Measurements from ENCODE around the gene EGFL7.
A peak's percentile ranks its signal among the peaks of the same experiment; 100 is the strongest.

Gene EGFL7

DNA sequence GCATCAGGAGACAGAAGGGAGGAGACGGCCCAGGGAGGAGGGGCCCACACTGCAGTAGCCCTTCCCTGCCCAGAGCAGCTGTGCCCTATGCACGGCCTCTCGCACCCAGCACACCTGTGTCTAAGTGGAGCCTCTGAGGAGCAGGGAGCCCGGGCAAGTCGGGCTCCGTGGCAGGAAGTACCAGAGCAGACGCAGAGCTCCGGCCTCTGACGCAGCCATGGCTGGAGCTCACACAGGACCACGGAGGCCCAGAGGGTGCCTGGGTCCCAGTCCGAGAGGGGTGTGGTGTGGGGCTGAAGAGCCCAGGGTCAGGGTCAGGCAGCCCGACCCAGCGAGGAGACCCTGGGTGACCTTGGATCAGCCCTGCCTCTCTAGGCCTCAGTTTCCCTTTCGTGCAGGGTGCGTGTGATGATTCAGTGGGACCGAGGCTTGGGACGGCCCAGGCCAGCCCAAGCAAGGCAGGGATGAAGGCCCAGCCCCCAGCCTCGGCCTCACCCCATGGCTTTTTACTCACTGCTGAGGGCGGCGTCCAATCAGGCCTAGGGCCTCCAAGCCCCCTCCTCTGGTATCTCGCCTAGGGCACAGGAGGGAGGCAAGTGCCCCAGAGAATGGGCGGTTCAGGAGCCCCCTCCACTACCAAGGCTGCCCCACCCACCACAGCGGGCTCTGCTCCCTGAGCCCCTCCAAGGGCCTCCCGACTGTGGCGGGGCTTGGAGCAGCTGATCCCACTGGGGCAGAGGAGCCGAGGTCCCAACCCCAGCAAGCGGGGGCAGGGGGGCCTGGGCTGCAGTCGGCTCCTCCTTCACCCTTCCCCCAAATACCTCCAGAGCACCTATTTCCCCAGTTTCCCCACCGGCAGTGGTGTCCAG, 28.8 kb downstream of the EGFL7 start:
- no peak for DNase-seq (ENCODE audit: low read depth)
- TF ChIP-seq, protein P1, sequence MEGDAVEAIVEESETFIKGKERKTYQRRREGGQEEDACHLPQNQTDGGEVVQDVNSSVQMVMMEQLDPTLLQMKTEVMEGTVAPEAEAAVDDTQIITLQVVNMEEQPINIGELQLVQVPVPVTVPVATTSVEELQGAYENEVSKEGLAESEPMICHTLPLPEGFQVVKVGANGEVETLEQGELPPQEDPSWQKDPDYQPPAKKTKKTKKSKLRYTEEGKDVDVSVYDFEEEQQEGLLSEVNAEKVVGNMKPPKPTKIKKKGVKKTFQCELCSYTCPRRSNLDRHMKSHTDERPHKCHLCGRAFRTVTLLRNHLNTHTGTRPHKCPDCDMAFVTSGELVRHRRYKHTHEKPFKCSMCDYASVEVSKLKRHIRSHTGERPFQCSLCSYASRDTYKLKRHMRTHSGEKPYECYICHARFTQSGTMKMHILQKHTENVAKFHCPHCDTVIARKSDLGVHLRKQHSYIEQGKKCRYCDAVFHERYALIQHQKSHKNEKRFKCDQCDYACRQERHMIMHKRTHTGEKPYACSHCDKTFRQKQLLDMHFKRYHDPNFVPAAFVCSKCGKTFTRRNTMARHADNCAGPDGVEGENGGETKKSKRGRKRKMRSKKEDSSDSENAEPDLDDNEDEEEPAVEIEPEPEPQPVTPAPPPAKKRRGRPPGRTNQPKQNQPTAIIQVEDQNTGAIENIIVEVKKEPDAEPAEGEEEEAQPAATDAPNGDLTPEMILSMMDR (IDR thresholded peaks at IDR 0.05; ENCODE audit: low read depth, low read length, missing control alignments): no peak
- H3K4me3 ChIP-seq (ENCODE audit: low read depth, low read length): no peak overlapping the region

DNA sequence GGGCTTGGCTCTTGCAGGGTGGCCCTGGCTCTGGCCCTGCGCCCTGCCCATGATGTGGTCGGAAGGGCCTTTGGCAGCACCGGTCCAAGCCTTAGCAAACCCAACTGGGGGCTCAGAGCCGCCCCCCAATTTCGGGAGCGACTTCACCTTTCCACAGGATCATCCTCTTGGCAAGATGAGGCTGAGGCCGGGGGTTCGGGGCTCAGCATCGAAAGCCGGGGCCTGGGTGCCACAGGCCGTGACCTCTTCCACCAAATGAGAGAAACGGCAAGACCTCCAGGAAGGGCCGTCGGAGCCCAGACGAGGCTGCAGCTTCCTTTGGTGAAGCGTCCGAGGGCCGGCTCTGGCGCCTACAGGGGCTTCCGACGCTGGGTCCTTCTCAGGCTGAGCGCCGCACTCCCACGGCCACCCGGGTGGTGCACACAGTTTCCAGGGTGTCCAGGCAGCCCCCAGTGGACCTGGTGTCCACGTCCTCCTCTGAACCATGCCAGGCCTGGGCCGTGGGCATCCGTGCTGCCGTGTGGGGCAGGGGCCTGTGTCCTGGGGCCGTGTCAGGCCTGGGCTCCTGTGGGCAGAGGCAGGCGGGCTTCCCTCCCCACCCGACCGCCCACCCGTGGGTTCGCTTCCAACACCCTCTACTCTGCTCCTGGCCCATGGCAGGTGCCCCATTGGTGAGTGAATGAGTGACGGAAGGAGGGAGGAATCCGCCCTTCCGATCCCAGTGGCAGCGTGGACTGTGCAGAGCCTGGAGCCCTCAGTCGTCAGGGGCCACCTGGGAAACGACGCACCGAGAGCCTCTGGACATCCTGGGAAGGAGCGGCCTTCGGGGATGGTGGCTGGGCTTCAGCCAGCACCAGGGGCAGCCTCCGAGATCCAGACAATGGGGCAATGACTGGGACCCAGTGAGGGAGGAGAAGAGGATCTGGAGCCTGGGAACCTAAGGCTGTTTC, 29.7 kb downstream of the EGFL7 start:
- TF ChIP-seq, protein P1 (IDR thresholded peaks at IDR 0.05; ENCODE audit: low read depth, low read length, missing control alignments): no peak
- no peak overlapping the region for H3K4me3 ChIP-seq (ENCODE audit: low read depth, low read length)

DNA sequence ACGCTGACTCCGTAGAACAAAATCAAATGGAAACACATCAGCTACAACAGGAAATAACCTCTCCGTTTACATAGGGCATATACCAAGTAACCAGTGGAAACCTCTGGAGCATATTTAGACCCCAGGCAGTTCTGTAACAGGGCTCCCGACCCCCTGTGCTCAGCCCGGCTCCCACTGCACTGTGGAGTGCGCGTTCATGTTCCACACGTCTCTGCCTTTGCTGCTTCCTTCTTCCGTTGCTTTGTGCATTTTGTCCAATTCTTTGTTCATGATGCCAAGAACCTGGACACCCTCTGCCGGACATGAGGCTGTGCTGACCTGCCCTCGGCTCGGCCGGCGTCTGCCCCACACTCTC, 30.4 kb downstream of the EGFL7 start:
- H3K4me3 ChIP-seq (ENCODE audit: low read depth, low read length): no peak overlapping the region
- TF ChIP-seq, protein P1 (IDR thresholded peaks at IDR 0.05; ENCODE audit: low read depth, low read length, missing control alignments): no peak
- no peak for DNase-seq (ENCODE audit: low read depth)

More for the DNA sequence above, 29.7 kb downstream of the EGFL7 start:
- no peak for DNase-seq (ENCODE audit: low read depth)

DNA sequence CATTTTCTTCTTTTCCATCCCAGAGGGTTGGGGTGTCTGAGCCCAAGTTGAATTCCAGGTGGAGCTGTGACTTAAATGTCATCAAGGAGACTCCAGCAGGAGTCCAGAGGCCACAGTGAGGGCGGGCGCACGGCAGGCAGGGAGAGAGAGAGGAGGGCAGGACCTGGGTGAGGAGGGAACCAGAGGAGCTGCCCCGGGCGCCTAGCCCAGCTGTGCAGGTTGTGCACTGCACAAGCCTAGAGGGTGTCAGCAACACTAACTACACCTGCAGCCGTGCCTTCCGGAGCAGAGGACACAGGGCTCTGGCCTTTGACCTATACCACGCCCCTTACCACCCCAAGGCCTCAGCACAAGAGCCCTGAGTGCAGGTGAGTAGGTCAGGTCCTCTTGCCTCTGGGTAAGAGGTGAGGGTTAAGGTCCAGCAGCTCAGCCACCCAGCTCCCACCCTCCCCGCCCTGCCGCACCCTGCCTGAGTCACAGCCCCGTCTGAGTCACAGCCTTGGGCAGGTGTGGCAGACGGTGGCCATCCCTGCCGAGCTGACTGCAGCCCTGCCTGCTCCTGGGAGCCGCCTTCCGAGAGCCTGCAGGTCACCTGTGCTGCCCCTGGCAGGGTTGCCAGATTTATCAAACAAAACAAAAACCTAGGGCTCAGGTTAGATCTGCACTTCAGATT, 30.9 kb downstream of the EGFL7 start:
- TF ChIP-seq, protein P1 (IDR thresholded peaks at IDR 0.05; ENCODE audit: low read depth, low read length, missing control alignments): no peak
- no peak for DNase-seq (ENCODE audit: low read depth)
- no peak overlapping the region for H3K4me3 ChIP-seq (ENCODE audit: low read depth, low read length)

DNA sequence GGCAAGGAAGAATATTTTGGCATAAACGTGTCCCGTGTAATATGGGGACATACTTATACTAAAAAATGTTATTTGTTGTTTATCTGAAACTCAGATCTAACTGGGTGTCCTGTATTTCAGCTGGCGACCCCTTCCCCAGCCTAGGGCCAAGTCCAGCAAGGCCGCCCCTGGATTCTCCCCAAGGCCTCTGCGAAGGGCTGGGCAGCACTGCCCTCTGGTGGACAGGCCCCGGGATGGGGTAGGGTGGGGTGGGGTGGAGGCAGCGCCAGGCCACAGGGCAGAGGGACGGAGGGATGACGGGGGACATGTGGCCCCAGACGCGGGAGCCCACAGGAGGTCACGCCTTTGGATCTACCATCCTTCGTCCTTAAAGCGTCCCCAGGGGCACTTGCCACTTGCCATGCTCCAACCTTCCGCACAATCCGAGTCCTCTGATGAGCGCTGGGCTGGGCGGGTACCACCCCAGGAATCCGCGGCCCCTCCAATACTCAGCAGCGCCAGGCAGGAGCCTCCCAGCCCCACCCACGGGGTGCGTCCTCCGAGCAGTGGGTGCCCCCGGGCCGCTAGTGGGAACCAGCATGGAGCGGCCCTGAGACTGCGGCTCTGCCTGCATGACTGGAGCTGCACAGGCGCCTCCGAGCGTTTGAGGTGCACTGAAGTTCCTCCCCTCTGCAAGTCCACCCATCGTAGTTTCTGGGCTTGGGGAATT, 31.6 kb downstream of the EGFL7 start:
- DNase-seq (ENCODE audit: low read depth): no peak
- no peak overlapping the region for H3K4me3 ChIP-seq (ENCODE audit: low read depth, low read length)
- TF ChIP-seq, protein P1 (IDR thresholded peaks at IDR 0.05; ENCODE audit: low read depth, low read length, missing control alignments): peak; percentile 54

DNA sequence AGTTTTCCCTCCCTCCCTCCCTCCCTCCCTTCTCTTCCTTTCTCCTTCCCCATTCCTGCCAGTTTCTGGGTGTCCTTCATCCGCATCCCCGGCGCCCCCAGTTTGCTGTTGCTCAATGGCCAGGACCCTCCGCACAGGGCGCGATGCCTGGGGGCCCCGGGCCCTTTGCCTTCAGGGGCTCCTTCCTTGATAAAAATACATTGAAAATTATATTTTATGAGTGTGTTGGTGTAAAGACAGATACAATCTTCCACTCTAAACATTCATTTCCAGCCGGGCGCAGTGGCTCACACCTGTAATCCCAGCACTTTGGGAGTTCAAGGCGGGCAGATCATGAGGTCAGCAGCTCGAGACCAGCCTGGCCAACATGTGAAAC, 32.1 kb downstream of the EGFL7 start:
- TF ChIP-seq, protein P1 (IDR thresholded peaks at IDR 0.05; ENCODE audit: low read depth, low read length, missing control alignments): no peak
- H3K4me3 ChIP-seq (ENCODE audit: low read depth, low read length): no peak overlapping the region
- DNase-seq (ENCODE audit: low read depth): no peak

Measured in GM12864 (cell line).